ENCODE measurements around the gene MEIKIN.

- TF ChIP-seq CTCF (conservative IDR thresholded peaks at IDR 0.05 in 1 of 2, IDR thresholded peaks at IDR 0.05 in 1 of 2; ENCODE audit: low read depth in 1 of 2, low read length in 2 of 2) = no peak
- TF ChIP-seq EZH2 (IDR thresholded peaks at IDR 0.05; ENCODE audit: low read length, missing control alignments) = no peak
Observed at GRCh38 chr5:131977212-131977604, 31.7 kb upstream of the MEIKIN start.

All from fibroblast of lung (primary cell).